ENCODE results near the gene CTNS. TPM values are rescaled to one million over a fixed set of nuclear protein-coding genes. Genes with fewer than 3 reads are reported as not detected.

CTNS gene
- polyA plus RNA-seq, 4 donors: 5.4 to 19.7 (median 7.0) TPM

Other genes with a start within 250 kb of the CTNS start
- gene OR1E1, start 238.3 kb upstream of the CTNS start, polyA plus RNA-seq: not detected
- gene OR3A3, start 225.4 kb upstream of the CTNS start, polyA plus RNA-seq: not detected
- not detected for gene OR1E2, start 202.9 kb upstream of the CTNS start, polyA plus RNA-seq
- under 1 TPM in 1 of 4 donors, not detected in 3; 0.12 TPM for gene SPATA22, start 164.9 kb upstream of the CTNS start, polyA plus RNA-seq
- gene ASPA, start 160.8 kb upstream of the CTNS start, polyA plus RNA-seq: 1 to 10 TPM; 1.9 to 8.1 (median 3.8) TPM
- gene TRPV3, start 78.9 kb upstream of the CTNS start, polyA plus RNA-seq: 10 to 100 TPM in 1 of 4 donors, 1 to 10 TPM in 3; 1.1 to 20.1 (median 7.4) TPM
- 10 to 100 TPM in 3 of 4 donors, 1 to 10 TPM in 1; 4.4 to 20.8 (median 13.0) TPM for gene TRPV1, start 27.3 kb upstream of the CTNS start, polyA plus RNA-seq
- 10 to 100 TPM; 12.7 to 21.9 (median 18.1) TPM for gene SHPK, start 510 bp upstream of the CTNS start, polyA plus RNA-seq
- gene TAX1BP3, start 31.8 kb downstream of the CTNS start, polyA plus RNA-seq: 100 to 1,000 TPM; 102 to 442 (median 235) TPM
- gene EMC6, start 32.1 kb downstream of the CTNS start, polyA plus RNA-seq: 10 to 100 TPM; 40.0 to 85.4 (median 71.9) TPM
- gene P2RX5, start 59.4 kb downstream of the CTNS start, polyA plus RNA-seq: 1 to 10 TPM in 2 of 4 donors, under 1 TPM in 2; 0.67 to 5.6 (median 1.9) TPM
- 1 to 10 TPM in 2 of 4 donors, not detected in 2; 2.6 to 3.6 TPM for gene HASPIN, start 87.1 kb downstream of the CTNS start, polyA plus RNA-seq
- gene ITGAE, start 164.4 kb downstream of the CTNS start, polyA plus RNA-seq: 10 to 100 TPM; 39.4 to 57.8 (median 45.1) TPM
- 10 to 100 TPM; 14.9 to 64.3 (median 21.2) TPM for gene NCBP3, start 209.5 kb downstream of the CTNS start, polyA plus RNA-seq